HepG2 (cell line): ENCODE data around the gene ZMYND8. TPM values are rescaled to one million over a fixed set of nuclear protein-coding genes. Genes with fewer than 3 reads are reported as not detected.

Experiments used
- ATF4 ChIP-seq, 2 experiments: fragments of 450-650 bp in 1 of 2; sonication (generic) in 1 of 2; formaldehyde crosslinking; IDR thresholded peaks; 2 replicates each; pipeline versions ENCODE4 v1.5.0 to v1.8.0; 2020 to 2022; ENCODE audit warnings: mild to moderate bottlenecking in 1 of 2, missing genetic modification reagents in 1 of 2
- RAD21 ChIP-seq: fragments of 450-650 bp; formaldehyde crosslinking; IDR thresholded peaks from 2 replicates; pipeline ENCODE4 v1.5.0; 2020; ENCODE audit warnings: mild to moderate bottlenecking
- TFAP4 ChIP-seq: sonication (generic); IDR thresholded peaks from 2 replicates; pipeline ENCODE4 v1.6.1; 2016; ENCODE audit warnings: low read depth, borderline replicate concordance
- ZNF101 ChIP-seq: sonication (generic); formaldehyde crosslinking; IDR thresholded peaks from 2 replicates; pipeline ENCODE4 v1.4.0; 2020; ENCODE audit warnings: mild to moderate bottlenecking, low read depth, missing genetic modification reagents, borderline replicate concordance
- ZNF160 ChIP-seq: sonication (generic); formaldehyde crosslinking; IDR thresholded peaks from 2 replicates; pipeline ENCODE4 v1.8.0; 2022; ENCODE audit warnings: mild to moderate bottlenecking, inconsistent platforms, missing genetic modification reagents
- ZNF24 ChIP-seq: fragments of 450-650 bp; IDR thresholded peaks from 2 replicates; pipeline ENCODE4 v1.6.1; 2017; ENCODE audit warnings: antibody characterized with exemption, mild to moderate bottlenecking
- ZNF367 ChIP-seq: sonication (generic); formaldehyde crosslinking; IDR thresholded peaks from 2 replicates; pipeline ENCODE4 v1.4.0; 2020; ENCODE audit warnings: missing genetic modification reagents, borderline replicate concordance
- polyA plus RNA-seq, 8 experiments: library from polyadenylated mRNA; depleted of rRNA in 3 of 8; stranded (reverse) in 7 of 8; unstranded in 1 of 8; fragments of >200 nt; fragmentation: Illumina TruSeq in 4 of 8; extraction: Trizol in 4 of 8; gene quantifications; 2 replicates each; pipeline versions ENCODE4 v1.2.1 to v1.2.3, GENCODE V29; 2011 to 2016; ENCODE audit warnings: low read depth in 4 of 8, missing spikeins in 1 of 8, mixed read lengths in 1 of 8; ENCODE audit not compliant: insufficient read depth in 1 of 8
- total RNA-seq, 5 experiments: library from RNA; depleted of rRNA; stranded (reverse); fragments of >200 nt; fragmentation: Illumina TruSeq; extraction: Trizol; gene quantifications; 2 replicates each; pipeline ENCODE4 v1.2.3, GENCODE V29; 2016; ENCODE audit warnings: low read depth in 1 of 5
- TF ChIP-seq, protein P1 (sequence below): sonication (generic); formaldehyde crosslinking; IDR thresholded peaks from 2 replicates; pipeline ENCODE4 v1.4.0; 2020; ENCODE audit warnings: missing genetic modification reagents, mild to moderate bottlenecking, borderline replicate concordance

Gene ZMYND8
- total and polyA plus RNA-seq, 2 of the 13 experiments (the other 11 are each of a cell fraction or from before 2014, with no cell fraction given) = 53.9 to 84.7 TPM

- TF ChIP-seq RAD21 (CRISPR knock-in tag) = no peak
- TF ChIP-seq ATF4 (CRISPR knock-in tag; IDR thresholded peaks at IDR 0.05) = no peak
- TF ChIP-seq ZNF367 (CRISPR knock-in tag) = no peak
- TF ChIP-seq, protein P1, sequence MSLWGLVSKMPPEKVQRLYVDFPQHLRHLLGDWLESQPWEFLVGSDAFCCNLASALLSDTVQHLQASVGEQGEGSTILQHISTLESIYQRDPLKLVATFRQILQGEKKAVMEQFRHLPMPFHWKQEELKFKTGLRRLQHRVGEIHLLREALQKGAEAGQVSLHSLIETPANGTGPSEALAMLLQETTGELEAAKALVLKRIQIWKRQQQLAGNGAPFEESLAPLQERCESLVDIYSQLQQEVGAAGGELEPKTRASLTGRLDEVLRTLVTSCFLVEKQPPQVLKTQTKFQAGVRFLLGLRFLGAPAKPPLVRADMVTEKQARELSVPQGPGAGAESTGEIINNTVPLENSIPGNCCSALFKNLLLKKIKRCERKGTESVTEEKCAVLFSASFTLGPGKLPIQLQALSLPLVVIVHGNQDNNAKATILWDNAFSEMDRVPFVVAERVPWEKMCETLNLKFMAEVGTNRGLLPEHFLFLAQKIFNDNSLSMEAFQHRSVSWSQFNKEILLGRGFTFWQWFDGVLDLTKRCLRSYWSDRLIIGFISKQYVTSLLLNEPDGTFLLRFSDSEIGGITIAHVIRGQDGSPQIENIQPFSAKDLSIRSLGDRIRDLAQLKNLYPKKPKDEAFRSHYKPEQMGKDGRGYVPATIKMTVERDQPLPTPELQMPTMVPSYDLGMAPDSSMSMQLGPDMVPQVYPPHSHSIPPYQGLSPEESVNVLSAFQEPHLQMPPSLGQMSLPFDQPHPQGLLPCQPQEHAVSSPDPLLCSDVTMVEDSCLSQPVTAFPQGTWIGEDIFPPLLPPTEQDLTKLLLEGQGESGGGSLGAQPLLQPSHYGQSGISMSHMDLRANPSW (CRISPR knock-in tag) = no peak
- peak; percentile 61; the same call in 1 of the 2 replicates for TF ChIP-seq TFAP4
- TF ChIP-seq ZNF24 = no peak
- no peak for TF ChIP-seq ZNF101 (CRISPR knock-in tag)
- no peak for TF ChIP-seq ZNF160
Measured at GRCh38 chr20:47232518-47232917, 124.0 kb downstream of the ZMYND8 start (continued).
